GM12891 (cell line): ENCODE results near the gene PHKA1.
"Not testable (repeated sequence)": the region's sequence is repeated elsewhere in the genome, so short reads cannot be mapped to it uniquely, and the experiment has no call there.

Experiments
- PAX5 ChIP-seq: IDR thresholded peaks from 2 replicates; pipeline ENCODE4 v1.6.1; 2011; ENCODE audit warnings: low read length, moderate library complexity, mild to moderate bottlenecking; ENCODE audit not compliant: insufficient read depth, severe bottlenecking
- POLR2A ChIP-seq: IDR thresholded peaks from 2 replicates; pipeline ENCODE4 v1.6.1; 2011; ENCODE audit warnings: low read depth, low read length, control low read depth
- POLR2AphosphoS5 ChIP-seq: IDR thresholded peaks from 2 replicates; pipeline ENCODE4 v1.6.1; 2011; ENCODE audit warnings: low read depth, low read length, control low read depth
- POU2F2 ChIP-seq: IDR thresholded peaks from 2 replicates; pipeline ENCODE4 v1.6.1; 2011; ENCODE audit warnings: low read depth, mild to moderate bottlenecking, control low read depth, low read length, moderate library complexity
- SPI1 ChIP-seq: IDR thresholded peaks from 2 replicates; pipeline ENCODE4 v1.6.1; 2011; ENCODE audit warnings: low read depth, low read length, control low read depth
- TAF1 ChIP-seq: IDR thresholded peaks from 2 replicates; pipeline ENCODE4 v1.6.1; 2011; ENCODE audit warnings: low read depth, low read length, control low read depth

GRCh38 chrX:72669508-72669907 lies 44.6 kb downstream of the PHKA1 start:
- not testable (repeated sequence) for TF ChIP-seq POLR2AphosphoS5, SPI1, TAF1, POLR2A, PAX5, POU2F2
